Panc1 (cell line): ENCODE data around the gene GPLD1. TPM values are rescaled to one million over a fixed set of nuclear protein-coding genes. Genes with fewer than 3 reads are reported as not detected.

Source experiments
- ATAC-seq: fragments of 200-7000 bp; cut with Tn5 transposase; 2 replicates; pipeline ENCODE4 v1.9.1; 2020; ENCODE audit warnings: mild to moderate bottlenecking, moderate library complexity
- BruUV-seq: library from RNA; stranded (reverse); fragments of 400-500 nt; replicated peaks from 2 replicates; lab custom pipeline; 2021; lab: Mats Ljungman, UMichigan
- CTCF ChIA-PET: fragments of 300-600 bp; sonication (Branson Sonifier 250); formaldehyde crosslinking; loops from one replicate; lab custom pipeline; 2022; ENCODE audit warnings: antibody characterized with exemption; lab: Charles Lee
- POLR2A ChIA-PET: fragments of 300-600 bp; sonication (Branson Sonifier 250); formaldehyde crosslinking; loops from one replicate; lab custom pipeline; 2022; ENCODE audit warnings: antibody characterized with exemption; lab: Charles Lee
- DNase-seq: peaks from one replicate; pipeline ENCODE4 v3.0.0-alpha.2; 2010; ENCODE audit warnings: low read depth, low spot score
- H3K27ac ChIP-seq: 2 replicates; pipeline ENCODE4 v1.5.1; 2011; ENCODE audit warnings: mild to moderate bottlenecking, low read length, inconsistent platforms
- H3K27me3 ChIP-seq: fragments of 200-500 bp; sonication (Bioruptor generic); 2 replicates; pipeline ENCODE4 v1.6.0; 2014; ENCODE audit warnings: low read length, inconsistent platforms; ENCODE audit not compliant: control insufficient read depth, insufficient read depth
- H3K36me3 ChIP-seq: fragments of 200-500 bp; sonication (Bioruptor generic); 2 replicates; pipeline ENCODE4 v1.5.1; 2014; ENCODE audit warnings: inconsistent platforms, mild to moderate bottlenecking, low read length, moderate library complexity; ENCODE audit not compliant: control insufficient read depth, insufficient read depth
- H3K4me1 ChIP-seq: 2 replicates; pipeline ENCODE4 v1.5.1; 2011; ENCODE audit warnings: inconsistent platforms, mild to moderate bottlenecking, low read length, moderate library complexity; ENCODE audit not compliant: control insufficient read depth, insufficient read depth
- H3K4me3 ChIP-seq, 2 experiments: 2 replicates each; pipeline ENCODE4 v1.5.1; 2011 to 2012; ENCODE audit warnings: low read depth in 2 of 2, low read length in 2 of 2, mild to moderate bottlenecking in 2 of 2, inconsistent platforms in 1 of 2, moderate library complexity in 1 of 2
- H3K9me3 ChIP-seq: fragments of 200-500 bp; sonication (Bioruptor generic); 2 replicates; pipeline ENCODE4 v1.5.1; 2014; ENCODE audit warnings: low read depth, mild to moderate bottlenecking, inconsistent platforms, low read length, moderate library complexity; ENCODE audit not compliant: control insufficient read depth, insufficient read depth
- POLR2AphosphoS5 ChIP-seq: IDR thresholded peaks from 2 replicates; pipeline ENCODE4 v1.6.1; 2012; ENCODE audit warnings: mild to moderate bottlenecking, low read depth, low read length, moderate library complexity
- SIN3A ChIP-seq: IDR thresholded peaks from 2 replicates; pipeline ENCODE4 v1.6.1; 2012; ENCODE audit warnings: low read depth, mild to moderate bottlenecking, low read length, moderate library complexity, borderline replicate concordance; ENCODE audit not compliant: insufficient read depth
- TCF7L2 ChIP-seq: IDR thresholded peaks from 2 replicates; pipeline ENCODE4 v1.6.1; 2011; ENCODE audit warnings: mild to moderate bottlenecking, low read depth, low read length, inconsistent platforms
- in situ Hi-C: cut with HindIII; loops from 2 replicates; pipeline ENCODE4 v1.10.0; 2016; ENCODE audit warnings: low sequenced_read_pairs, low pct_unique_long_range_greater_than_20kb
- intact Hi-C: fragments of 100-400 bp; cut with micrococcal nuclease; formaldehyde crosslinking; loops from one replicate; pipeline ENCODE4 v1.10.0; 2022; ENCODE audit not compliant: unreplicated experiment
- total RNA-seq: library from RNA; stranded (reverse); gene quantifications from one replicate; pipeline ENCODE4 v1.2.1, GENCODE V29; 2021; ENCODE audit not compliant: unreplicated experiment
- TF ChIP-seq, protein P1 (sequence below), 2 experiments: IDR thresholded peaks; 2 replicates each; pipeline ENCODE4 v1.6.1; 2011 to 2012; ENCODE audit warnings: low read depth in 2 of 2, control low read depth in 1 of 2, low read length in 1 of 2, mild to moderate bottlenecking in 1 of 2, moderate library complexity in 1 of 2; ENCODE audit not compliant: insufficient read depth in 1 of 2
- TF ChIP-seq, protein P2 (sequence below): fragments of 450-650 bp; IDR thresholded peaks from 2 replicates; pipeline ENCODE4 v1.5.1; 2017; ENCODE audit warnings: mild to moderate bottlenecking

GPLD1 gene
- total RNA-seq, 1 experiment from 2014 or later, result 0.98 TPM

DNA sequence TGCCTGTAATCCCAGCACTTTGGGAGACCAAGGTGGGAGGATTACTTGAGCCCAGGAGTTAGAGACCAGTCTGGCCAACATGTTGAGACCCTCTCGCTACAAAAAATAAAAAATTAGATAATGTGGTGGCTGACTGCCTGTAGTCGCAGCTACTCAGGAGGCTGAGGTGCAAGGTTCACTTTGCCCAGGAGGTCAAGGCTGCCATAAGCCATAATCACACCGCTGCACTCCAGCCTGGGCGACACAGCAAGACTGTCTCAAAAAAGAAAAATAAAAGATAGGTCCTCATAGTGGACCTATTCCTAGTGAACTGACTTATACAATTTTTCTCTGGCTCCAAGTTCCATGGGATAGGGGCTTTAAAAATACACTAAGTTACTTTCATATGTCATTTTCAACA is 44.8 kb downstream of the GPLD1 start:
- DNase-seq (no peak), ATAC-seq (no peak)
- Histone ChIP-seq H3K27ac (no peak overlapping the region), H3K4me1 (no peaks in the 10 kb centered on the region), H3K27me3 (no peaks in the 10 kb centered on the region), H3K4me3 (no peak overlapping the region), H3K9me3 (no peaks in the 10 kb centered on the region), H3K36me3 (no peaks in the 10 kb centered on the region)
- TF ChIP-seq, protein P1, sequence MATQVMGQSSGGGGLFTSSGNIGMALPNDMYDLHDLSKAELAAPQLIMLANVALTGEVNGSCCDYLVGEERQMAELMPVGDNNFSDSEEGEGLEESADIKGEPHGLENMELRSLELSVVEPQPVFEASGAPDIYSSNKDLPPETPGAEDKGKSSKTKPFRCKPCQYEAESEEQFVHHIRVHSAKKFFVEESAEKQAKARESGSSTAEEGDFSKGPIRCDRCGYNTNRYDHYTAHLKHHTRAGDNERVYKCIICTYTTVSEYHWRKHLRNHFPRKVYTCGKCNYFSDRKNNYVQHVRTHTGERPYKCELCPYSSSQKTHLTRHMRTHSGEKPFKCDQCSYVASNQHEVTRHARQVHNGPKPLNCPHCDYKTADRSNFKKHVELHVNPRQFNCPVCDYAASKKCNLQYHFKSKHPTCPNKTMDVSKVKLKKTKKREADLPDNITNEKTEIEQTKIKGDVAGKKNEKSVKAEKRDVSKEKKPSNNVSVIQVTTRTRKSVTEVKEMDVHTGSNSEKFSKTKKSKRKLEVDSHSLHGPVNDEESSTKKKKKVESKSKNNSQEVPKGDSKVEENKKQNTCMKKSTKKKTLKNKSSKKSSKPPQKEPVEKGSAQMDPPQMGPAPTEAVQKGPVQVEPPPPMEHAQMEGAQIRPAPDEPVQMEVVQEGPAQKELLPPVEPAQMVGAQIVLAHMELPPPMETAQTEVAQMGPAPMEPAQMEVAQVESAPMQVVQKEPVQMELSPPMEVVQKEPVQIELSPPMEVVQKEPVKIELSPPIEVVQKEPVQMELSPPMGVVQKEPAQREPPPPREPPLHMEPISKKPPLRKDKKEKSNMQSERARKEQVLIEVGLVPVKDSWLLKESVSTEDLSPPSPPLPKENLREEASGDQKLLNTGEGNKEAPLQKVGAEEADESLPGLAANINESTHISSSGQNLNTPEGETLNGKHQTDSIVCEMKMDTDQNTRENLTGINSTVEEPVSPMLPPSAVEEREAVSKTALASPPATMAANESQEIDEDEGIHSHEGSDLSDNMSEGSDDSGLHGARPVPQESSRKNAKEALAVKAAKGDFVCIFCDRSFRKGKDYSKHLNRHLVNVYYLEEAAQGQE (IDR thresholded peaks at IDR 0.05; ENCODE audit: insufficient read depth in 1 of 2, low read depth in 2 of 2, low read length in 1 of 2), result no peak
- TF ChIP-seq, protein P2, sequence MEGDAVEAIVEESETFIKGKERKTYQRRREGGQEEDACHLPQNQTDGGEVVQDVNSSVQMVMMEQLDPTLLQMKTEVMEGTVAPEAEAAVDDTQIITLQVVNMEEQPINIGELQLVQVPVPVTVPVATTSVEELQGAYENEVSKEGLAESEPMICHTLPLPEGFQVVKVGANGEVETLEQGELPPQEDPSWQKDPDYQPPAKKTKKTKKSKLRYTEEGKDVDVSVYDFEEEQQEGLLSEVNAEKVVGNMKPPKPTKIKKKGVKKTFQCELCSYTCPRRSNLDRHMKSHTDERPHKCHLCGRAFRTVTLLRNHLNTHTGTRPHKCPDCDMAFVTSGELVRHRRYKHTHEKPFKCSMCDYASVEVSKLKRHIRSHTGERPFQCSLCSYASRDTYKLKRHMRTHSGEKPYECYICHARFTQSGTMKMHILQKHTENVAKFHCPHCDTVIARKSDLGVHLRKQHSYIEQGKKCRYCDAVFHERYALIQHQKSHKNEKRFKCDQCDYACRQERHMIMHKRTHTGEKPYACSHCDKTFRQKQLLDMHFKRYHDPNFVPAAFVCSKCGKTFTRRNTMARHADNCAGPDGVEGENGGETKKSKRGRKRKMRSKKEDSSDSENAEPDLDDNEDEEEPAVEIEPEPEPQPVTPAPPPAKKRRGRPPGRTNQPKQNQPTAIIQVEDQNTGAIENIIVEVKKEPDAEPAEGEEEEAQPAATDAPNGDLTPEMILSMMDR, result no peak
- TF ChIP-seq POLR2AphosphoS5 (no peak), TCF7L2 (no peak), SIN3A (no peak)
- in situ Hi-C loops (no loop called here), intact Hi-C loops (no loop called here)
- POLR2A ChIA-PET, result no interaction called here
- CTCF ChIA-PET, result no interaction called here
- no TSS peak for BruUV-seq

DNA sequence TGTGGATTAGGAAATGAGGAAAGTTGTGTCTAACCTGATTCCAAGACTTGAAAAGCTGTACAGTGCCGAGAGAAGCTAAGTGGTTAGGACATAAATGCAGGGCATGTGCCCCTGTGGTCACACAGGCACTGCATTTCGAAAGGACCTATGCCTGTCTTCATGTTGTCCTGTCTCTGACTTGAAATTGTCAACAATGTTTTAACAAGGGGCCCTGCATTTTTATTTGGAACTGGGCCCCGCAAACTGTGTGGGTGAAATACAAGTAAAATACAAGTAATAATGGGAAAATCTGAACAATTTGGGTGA is 47.8 kb downstream of the GPLD1 start:
- no peak overlapping the region for H3K27ac ChIP-seq
- BruUV-seq, result no TSS peak
- in situ Hi-C loops, result no loop called here
- no peaks in the 10 kb centered on the region for H3K36me3 ChIP-seq
- H3K9me3 ChIP-seq, result no peaks in the 10 kb centered on the region
- no peaks in the 10 kb centered on the region for H3K4me1 ChIP-seq
- no peak overlapping the region for H3K4me3 ChIP-seq
- ATAC-seq (no peak), DNase-seq (no peak)
- POLR2A ChIA-PET, result no interaction called here
- no peaks in the 10 kb centered on the region for H3K27me3 ChIP-seq
- TF ChIP-seq TCF7L2 (no peak), POLR2AphosphoS5 (no peak), SIN3A (no peak)
- TF ChIP-seq, protein P2, result no peak
- TF ChIP-seq, protein P1 (IDR thresholded peaks at IDR 0.05; ENCODE audit: insufficient read depth in 1 of 2, low read depth in 2 of 2, low read length in 1 of 2), result no peak
- CTCF ChIA-PET, result no interaction called here
- intact Hi-C loops, result no loop called here
